Measurements from ENCODE around the gene LUM. TPM values are rescaled to one million over a fixed set of nuclear protein-coding genes. Genes with fewer than 3 reads are reported as not detected.

Gene LUM, protein sequence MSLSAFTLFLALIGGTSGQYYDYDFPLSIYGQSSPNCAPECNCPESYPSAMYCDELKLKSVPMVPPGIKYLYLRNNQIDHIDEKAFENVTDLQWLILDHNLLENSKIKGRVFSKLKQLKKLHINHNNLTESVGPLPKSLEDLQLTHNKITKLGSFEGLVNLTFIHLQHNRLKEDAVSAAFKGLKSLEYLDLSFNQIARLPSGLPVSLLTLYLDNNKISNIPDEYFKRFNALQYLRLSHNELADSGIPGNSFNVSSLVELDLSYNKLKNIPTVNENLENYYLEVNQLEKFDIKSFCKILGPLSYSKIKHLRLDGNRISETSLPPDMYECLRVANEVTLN
- 100 to 1,000 TPM in 3 of 4 donors, 10 to 100 TPM in 1; 39.9 to 748 (median 222) TPM for total RNA-seq

DNA sequence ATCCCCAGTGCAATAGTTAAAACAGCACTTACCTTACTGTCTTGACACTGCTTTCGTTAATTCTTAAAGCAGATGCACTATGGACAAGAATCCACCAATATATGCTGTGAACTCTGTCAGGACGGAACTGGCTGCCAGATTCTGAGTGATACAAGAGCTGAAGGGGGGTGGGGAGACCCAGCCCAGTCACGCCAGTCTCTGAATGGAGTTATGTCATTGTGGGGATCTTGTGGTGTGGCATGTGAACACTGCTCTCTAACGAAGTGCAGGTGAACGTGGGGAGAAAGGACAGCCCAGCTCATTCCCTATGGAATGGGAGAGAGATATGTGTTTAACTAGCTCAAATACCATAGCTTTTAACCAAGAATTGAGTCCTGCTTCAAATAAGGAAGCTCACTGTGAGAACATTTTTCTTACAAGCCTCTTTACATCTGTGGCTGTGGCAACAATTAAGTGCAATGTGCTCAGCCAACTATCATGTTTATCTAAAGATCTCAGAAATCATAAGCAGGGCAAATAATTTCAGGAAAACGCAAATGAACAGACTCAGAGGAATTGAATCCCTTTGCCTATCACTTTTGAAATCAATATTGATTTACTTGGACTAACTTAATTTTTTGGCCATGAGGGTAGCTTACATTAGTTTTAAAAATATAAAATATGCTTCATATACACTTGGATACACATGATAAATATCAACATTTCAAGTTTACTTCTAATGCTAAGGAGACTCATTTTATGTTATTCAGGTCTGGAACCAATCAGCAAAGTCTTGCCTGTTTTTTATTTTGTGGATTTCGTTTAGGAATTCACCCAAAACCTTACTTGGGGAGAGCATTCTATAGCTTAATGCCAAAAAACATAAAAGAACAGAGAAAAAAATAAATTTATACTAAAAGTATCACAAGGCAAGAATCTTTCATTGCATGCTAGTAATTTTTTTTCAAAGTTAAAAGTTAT is at the start of gene LUM:
TSS of gene LUM (minus strand) at position 129 of the 960 bp plus-strand sequence. CDS start 2,515 bp downstream, outside the sequence.
- TF ChIP-seq, protein P1, sequence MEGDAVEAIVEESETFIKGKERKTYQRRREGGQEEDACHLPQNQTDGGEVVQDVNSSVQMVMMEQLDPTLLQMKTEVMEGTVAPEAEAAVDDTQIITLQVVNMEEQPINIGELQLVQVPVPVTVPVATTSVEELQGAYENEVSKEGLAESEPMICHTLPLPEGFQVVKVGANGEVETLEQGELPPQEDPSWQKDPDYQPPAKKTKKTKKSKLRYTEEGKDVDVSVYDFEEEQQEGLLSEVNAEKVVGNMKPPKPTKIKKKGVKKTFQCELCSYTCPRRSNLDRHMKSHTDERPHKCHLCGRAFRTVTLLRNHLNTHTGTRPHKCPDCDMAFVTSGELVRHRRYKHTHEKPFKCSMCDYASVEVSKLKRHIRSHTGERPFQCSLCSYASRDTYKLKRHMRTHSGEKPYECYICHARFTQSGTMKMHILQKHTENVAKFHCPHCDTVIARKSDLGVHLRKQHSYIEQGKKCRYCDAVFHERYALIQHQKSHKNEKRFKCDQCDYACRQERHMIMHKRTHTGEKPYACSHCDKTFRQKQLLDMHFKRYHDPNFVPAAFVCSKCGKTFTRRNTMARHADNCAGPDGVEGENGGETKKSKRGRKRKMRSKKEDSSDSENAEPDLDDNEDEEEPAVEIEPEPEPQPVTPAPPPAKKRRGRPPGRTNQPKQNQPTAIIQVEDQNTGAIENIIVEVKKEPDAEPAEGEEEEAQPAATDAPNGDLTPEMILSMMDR (IDR thresholded peaks at IDR 0.05; ENCODE audit: low read depth) = no peak

GRCh38 chr12:91161009-91161408 is 49.7 kb upstream of the LUM start:
- TF ChIP-seq, protein P1 (IDR thresholded peaks at IDR 0.05; ENCODE audit: low read depth) = no peak

DNA sequence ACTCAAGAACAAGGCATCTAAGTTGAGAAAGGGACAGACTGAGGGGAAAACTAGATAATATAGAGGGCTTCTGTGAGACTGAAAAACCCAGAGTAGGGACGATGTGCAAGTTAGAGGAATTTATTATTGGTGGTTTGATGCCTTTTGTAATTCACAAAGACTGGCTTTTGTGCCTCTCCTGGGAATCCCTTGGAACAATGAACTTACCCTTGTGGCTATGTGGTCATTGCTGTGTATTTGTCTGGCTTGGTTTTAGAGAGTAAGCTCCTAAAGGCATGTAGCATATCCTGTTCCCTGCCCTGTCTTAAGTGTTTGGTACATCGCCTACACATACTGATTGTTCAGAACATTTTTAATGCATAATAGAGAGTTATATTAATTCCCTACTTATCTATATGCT is 44.7 kb upstream of the LUM start:
- TF ChIP-seq, protein P1 (IDR thresholded peaks at IDR 0.05; ENCODE audit: low read depth) = no peak

DNA sequence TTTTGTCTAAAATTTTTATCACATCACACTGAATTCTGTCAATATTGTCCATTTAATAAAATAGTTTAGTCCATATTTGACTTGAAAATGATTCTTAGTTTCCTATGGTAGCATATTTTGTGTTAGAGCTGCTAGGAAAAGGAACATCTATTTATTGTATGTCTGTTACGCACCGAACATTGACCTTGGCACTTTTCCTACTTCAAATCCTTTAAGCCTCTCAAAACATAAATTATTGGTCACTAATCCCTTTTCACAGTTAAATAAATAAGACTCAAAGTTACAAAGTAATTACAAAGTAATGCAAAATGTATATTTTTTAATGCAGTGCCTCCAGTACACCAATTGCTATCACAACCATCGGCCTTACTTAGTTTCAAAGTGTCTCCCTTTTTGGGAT is 42.8 kb upstream of the LUM start:
- TF ChIP-seq, protein P1 (IDR thresholded peaks at IDR 0.05; ENCODE audit: low read depth) = no peak

DNA sequence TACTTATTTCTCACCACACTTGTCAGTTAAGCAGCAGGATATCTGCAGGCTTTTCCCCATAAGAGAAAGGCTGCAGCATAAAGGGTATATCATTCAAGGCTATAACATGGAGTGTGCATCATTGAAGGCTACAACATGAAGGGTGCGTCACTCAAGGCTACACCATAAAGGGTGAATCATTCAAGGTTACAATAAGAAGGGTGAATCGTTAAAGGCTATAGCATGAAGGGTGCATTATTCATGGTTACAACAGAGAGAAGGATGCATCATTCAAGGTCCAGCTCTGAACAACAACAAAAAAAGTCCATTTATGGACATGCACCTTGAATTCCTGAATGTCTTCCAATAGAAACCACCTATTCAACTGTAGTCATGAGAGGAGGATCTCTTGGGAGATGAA is 32.8 kb upstream of the LUM start:
- TF ChIP-seq, protein P1 (IDR thresholded peaks at IDR 0.05; ENCODE audit: low read depth) = no peak

DNA sequence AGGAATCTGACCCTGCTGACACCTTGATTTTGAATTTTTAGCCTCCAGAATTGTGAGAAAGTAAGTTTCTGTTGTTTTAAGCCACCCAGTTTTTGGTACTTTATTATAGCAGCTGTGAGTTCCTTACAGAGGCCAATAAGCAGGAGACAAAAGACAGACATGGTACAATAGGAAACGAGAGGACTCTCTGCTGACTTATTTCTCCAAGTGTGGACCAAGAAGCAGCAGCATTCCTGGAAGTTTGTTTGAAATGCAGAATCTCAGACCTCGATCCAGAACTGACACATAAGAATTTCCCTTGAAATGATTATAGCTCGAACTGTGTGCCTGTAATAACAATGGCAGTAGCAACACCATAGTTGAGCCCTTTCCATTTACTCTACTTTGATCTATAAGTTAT is 31.9 kb upstream of the LUM start:
- TF ChIP-seq, protein P1 (IDR thresholded peaks at IDR 0.05; ENCODE audit: low read depth) = no peak

DNA sequence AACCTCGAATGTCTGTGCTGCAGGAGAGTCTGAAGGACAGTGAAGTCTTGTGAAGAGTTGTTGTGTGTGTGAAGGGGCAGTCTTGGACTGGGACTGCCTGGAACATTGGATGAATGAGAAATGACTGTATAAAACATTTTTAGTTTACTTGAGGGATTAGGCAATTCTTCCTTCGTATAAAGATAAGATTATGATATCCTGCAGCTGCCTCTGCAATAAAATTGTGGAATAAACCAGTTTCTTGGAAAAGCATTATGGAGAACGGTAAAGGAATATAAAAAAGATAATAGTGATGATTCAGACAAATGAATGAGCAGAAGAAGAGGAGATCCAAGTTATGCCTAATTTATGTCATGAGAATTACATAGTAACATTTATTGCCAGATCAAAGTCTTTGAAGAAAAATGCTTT is 30.9 kb upstream of the LUM start:
- TF ChIP-seq, protein P1 (IDR thresholded peaks at IDR 0.05; ENCODE audit: low read depth) = no peak
